ENCODE results near the gene PPM1K. TPM values are rescaled to one million over a fixed set of nuclear protein-coding genes. Genes with fewer than 3 reads are reported as not detected.

Gene PPM1K
- total RNA-seq, 1 donor from 2014 or later: 125 TPM

DNA sequence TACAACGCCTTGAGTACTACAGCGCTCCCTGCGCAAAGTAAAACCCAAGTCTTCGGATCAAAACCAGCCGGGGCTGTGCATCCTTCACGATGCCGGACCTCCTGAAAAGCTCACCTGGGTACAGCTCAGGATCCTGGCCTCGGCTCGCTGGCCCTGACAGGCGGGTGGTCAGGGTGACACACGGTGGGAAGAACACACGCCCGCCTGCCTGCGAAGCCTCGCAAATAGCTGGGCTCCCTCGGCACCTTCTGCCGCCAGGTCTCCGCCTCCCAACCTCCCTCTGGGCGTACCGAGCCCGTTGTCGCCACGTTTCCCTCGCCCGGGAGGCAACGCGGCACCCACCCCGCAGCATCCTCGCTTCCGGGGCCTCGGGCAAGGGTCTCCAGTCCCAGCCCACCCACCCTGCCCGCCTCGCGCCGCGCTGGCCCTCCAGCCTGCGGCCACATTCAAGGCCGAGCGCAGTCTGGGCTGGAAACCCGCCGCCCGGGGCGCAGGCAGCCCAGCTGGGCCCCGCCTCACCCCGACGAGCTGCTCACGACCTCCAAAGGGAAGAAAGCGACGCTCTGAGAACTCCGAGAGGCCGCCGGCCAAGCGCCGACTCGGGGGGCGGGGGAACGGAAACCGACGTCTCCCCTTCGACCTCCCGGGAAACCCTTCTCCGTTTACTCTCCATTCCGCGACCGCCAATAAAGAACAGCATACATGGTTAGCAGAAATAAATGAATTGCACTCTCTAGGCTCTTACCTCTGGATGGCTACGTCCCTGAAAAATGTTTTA, 511 bp downstream of the PPM1K start:
- ATAC-seq (peak; percentile 38), DNase-seq (ENCODE audit: missing footprints) (peak; percentile 84)
- intact Hi-C loops (cut with DNase I): loop anchor here (1.0 to 10.0 kb wide), 5 partner anchors 57 to 238 kb away; partner anchors contain the start of genes HERC5 and PYURF

- no peak for ATAC-seq
- intact Hi-C loops (cut with DNase I): loop anchor here (5.0 to 10.0 kb wide), 2 partner anchors 56 to 242 kb away; partner anchors contain the start of gene PYURF
- no peak for DNase-seq (ENCODE audit: missing footprints)
Observed at GRCh38 chr4:88280228-88280795, 4.0 kb downstream of the PPM1K start.

- intact Hi-C loops (cut with DNase I): no loop called here
- DNase-seq (ENCODE audit: missing footprints) (no peak), ATAC-seq (no peak)
Observed at GRCh38 chr4:88277711-88278225, 6.6 kb downstream of the PPM1K start.

DNA sequence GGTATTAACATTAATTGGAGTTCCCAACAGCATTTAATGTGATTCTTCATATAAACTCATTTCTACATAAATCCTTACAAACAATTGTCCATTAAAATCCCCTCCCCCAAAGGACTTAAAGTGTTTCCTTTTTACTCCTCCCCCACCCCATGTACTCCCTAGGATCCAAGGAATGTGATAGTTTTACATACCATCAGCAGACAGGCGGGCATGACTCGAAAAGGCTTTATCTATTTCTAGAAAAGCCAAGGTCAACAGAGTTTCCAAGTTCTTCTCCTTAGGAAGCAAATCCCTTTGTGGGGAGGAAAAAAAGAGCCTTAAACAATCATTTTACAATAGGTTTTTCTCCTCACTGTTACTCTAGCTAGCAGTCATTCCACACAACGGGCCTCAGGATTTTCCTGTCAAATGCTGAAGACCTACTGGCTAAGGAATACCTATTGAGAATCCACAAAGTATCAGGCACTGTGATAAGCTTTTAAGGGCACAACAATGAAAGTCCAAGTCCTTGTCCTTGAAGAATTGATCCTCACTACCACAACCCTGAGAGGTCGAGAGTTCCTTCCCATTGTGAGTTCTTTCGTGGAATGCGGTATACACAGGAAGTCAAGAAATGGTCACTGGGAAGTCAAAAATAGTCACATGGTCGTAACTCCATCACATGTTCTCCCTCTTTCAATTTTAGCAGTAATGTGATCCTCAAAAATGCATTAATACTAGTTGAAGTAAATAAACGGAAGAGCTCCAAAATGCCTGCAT, 7.2 kb downstream of the PPM1K start:
- intact Hi-C loops (cut with DNase I): no loop called here
- ATAC-seq (no peak), DNase-seq (ENCODE audit: missing footprints) (no peak)

DNA sequence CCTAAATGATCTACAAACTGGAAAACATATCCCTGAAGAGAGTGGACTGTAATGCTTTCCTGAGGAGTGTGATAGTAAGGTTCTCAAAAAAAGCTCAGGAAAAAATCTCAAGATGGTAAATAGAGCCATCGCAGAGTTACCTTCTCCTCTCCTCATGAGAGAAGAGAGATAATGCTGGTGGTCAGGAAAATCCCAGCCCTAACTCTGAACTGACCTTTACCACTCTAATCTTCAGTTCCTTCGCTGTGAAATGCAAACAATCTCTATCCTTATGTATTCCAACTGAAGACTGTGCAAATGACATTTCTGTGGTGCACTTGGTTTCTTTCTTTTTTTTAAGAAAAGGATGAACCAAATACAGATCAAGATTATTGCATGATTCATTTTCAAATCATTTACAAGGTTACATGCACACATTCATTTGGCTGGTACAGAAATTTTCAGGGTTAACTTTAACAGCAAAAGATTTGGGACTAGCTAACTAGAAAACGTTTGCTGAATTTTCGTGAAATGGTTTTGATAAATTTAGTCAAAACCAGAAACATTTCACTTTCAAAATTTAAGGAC, 8.3 kb downstream of the PPM1K start:
- no peak for ATAC-seq
- intact Hi-C loops (cut with DNase I): no loop called here
- DNase-seq (ENCODE audit: missing footprints): no peak

- DNase-seq (ENCODE audit: missing footprints): no peak
- no peak for ATAC-seq
- intact Hi-C loops (cut with DNase I): no loop called here
Observed at GRCh38 chr4:88275516-88275915, 8.8 kb downstream of the PPM1K start.

DNA sequence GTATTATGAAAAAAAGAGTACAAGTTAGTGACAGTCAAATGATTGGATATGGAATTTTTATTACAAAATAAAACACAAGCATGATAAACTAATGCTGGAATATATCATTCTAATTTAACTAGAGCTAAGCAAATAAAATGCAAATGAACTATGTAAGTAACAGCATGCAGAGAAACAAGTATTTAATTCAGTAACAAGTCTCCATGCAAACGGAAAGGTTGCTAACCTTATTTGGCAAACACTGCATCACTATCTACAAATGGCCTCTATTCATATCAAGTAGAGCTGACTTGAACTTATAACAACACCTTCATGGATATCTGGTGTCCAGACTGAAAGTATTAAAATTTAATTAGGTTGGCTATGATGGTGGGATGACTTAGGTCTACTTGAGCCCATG, 15.4 kb downstream of the PPM1K start:
- DNase-seq (ENCODE audit: missing footprints) (no peak), ATAC-seq (no peak)
- intact Hi-C loops (cut with DNase I): no loop called here

DNA sequence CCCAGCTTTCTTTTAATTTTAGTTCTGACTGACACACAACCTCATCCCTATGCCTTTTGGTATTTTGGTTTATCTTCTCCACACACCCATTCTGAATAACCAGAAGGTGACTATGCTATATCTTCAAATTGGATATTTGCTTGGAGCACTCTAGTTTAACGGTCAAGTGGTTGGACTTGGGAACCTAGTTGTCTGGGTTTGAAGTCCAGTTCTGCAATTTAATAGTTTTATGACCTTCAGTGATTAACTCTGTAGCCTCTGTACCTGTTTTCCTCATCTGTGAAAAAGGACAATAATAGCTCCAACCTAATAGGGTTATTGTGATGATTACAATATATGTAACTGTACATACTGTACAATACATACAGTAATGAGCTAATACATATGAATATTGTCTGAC, 20.0 kb downstream of the PPM1K start:
- no peak for DNase-seq (ENCODE audit: missing footprints)
- intact Hi-C loops (cut with DNase I): no loop called here
- no peak for ATAC-seq

- no peak for DNase-seq (ENCODE audit: missing footprints)
- intact Hi-C loops (cut with DNase I): no loop called here
- ATAC-seq: no peak
Observed at GRCh38 chr4:88257726-88258125, 26.6 kb downstream of the PPM1K start.

- no peak for ATAC-seq
- no peak for DNase-seq (ENCODE audit: missing footprints)
- intact Hi-C loops (cut with DNase I): no loop called here
Observed at GRCh38 chr4:88255111-88255510, 29.2 kb downstream of the PPM1K start.

GRCh38 chr4:88251924-88252323, 32.4 kb downstream of the PPM1K start:
- DNase-seq (ENCODE audit: missing footprints) (no peak), ATAC-seq (no peak)
- intact Hi-C loops (cut with DNase I): no loop called here

DNA sequence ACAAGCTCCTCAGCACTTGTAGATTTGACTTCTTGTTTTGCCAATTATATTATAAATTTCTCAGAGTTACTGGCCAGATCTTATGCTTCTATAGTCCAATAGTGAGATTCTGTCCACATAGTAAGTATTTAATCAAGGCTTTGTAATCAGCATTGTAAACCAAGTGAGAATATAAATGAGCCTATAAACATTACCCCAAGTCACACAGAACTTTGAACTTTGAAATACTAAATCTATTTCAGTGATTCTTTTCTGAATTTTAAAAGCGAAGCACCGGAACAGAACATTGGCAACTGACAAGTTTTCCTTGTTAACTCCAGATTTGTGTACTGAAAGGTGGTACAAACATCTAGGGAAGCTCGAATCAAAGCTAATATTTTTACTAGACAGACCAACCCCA, 37.2 kb downstream of the PPM1K start:
- intact Hi-C loops (cut with DNase I): no loop called here
- no peak for DNase-seq (ENCODE audit: missing footprints)
- no peak for ATAC-seq

DNA sequence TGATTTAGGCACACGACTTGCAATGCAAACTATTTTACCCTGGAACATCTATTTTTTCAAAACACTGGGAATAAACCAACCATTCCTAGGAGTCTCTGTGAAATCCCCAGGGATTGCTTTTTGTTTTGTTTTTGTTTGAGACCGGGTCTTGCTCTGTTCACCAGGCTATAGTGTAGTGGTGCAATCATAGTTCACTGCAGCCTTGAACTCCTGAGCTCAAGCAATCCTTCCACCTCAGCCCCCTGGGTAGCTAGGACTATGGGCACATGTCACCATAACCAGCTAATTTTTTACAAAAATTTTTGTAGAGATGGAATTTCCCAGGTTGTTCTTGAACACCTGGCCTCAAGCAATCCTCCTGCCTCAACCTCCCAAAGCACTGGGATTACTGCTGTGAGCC, 37.8 kb downstream of the PPM1K start:
- intact Hi-C loops (cut with DNase I): no loop called here
- ATAC-seq (no peak), DNase-seq (ENCODE audit: missing footprints) (no peak)

GRCh38 chr4:88244816-88245579, 39.4 kb downstream of the PPM1K start:
- peak; percentile 58 for ATAC-seq
- intact Hi-C loops (cut with DNase I): no loop called here
- DNase-seq (ENCODE audit: missing footprints): peak; percentile 69

- no peak for DNase-seq (ENCODE audit: missing footprints)
- no peak for ATAC-seq
- intact Hi-C loops (cut with DNase I): no loop called here
Observed at GRCh38 chr4:88244056-88244455, 40.3 kb downstream of the PPM1K start.

DNA sequence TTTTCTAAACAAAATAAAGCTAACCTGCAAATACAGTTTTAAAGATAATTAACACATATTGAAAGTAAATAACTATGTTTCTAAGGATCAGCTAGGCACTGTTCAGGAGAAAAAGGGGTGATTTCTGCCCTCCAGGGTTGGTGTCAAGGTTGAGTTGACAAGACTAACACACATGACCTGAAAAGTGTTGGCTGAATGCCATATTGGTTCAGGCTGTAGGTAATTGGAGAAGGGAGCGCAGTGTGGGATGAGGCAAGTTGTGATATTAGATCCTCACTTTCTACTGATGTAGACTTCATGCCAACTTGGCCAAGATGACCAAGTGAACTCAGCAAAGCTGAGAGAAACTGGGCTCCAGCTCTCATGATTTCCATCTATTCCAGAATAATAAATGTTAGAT, 42.2 kb downstream of the PPM1K start:
- ATAC-seq (no peak), DNase-seq (ENCODE audit: missing footprints) (no peak)
- intact Hi-C loops (cut with DNase I): no loop called here

DNA sequence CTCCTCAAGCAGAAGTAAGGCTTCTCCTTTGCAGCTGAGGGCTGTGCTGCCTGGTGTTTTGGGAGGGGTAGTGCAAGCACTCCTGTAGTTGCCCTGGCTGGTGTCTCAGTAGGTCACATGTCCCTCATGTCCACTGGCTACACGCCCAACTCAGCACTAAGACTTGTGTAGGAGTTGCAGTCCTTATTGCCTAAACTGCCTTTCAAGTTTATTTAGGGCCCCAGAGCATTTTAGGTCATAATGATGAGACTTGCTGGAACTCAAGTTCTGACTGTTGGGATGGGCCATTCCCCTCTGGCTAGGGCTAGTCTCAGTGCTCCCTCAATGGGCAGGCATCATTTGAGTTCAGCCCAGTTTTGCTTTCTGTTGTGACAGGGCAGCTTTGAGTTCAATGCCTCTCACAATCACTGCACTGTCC, 44.1 kb downstream of the PPM1K start:
- intact Hi-C loops (cut with DNase I): no loop called here
- ATAC-seq (peak; percentile 94), DNase-seq (ENCODE audit: missing footprints) (peak; percentile 84)

DNA sequence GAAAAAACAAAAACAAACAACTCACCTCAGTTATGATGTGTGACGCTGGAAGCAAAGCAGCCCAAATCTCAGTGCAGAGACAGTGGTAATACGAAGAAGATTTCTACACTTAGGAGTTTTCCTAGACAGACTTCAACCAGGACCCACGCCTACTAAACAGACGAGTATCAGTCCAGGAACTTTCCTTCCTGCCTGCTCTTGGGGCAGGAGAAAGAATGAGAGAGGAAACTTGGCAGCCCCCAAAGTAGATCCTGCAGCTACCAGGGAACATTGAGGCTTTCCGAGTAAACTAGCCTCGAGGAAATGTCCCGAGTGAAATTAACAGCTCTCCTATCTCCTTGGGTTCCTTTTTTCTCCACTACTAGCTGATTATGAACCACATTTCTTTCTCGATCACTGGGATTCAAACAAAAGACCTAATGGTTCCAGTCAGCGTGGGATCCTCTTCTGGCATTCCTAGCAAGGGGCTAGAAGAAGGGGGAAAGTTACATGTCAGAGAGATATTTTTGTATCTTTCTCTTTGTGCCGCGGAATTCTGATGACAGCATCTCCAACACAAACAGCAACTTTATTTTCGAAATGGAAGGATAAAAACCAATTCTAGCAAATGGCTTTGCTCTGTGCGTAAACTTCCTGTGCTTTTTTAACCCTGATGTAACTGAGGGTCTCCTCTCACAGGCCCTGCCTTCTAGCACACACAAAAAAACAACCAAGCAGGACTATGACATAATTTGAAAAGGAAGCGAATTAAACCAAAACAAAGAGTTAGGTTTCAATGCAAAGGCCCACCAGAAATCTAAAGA, 53.2 kb downstream of the PPM1K start:
- DNase-seq (ENCODE audit: missing footprints): no peak
- ATAC-seq: peak; percentile 53
- intact Hi-C loops (cut with DNase I): no loop called here
